GM15510 (cell line): ENCODE measurements around the gene WDR45.

Experiments
- POLR2A ChIP-seq: IDR thresholded peaks from 3 replicates; pipeline ENCODE4 v1.6.1; 2011; ENCODE audit warnings: borderline replicate concordance; ENCODE audit not compliant: insufficient read length; ENCODE audit errors: extremely low read depth

Gene WDR45

DNA sequence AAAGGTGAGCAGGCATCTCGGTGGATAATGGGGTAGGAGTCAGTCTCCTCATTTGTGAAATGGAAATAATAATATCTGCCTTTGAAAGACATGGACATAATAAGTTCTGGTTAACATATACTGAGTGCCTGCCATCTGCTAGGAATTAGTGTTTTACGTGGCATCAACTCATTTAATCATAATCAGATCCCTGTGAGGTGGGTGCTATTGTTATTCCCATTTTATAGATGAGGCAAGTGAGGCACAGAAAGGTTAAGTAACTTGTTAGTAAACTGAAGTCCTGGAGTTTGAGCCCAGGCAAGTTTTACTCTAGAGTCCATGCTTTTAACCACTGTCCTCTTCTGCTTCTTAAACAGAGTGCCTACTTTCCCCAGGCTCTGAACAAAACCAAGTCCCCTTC, 13.4 kb downstream of the WDR45 start:
- no peak for TF ChIP-seq POLR2A

DNA sequence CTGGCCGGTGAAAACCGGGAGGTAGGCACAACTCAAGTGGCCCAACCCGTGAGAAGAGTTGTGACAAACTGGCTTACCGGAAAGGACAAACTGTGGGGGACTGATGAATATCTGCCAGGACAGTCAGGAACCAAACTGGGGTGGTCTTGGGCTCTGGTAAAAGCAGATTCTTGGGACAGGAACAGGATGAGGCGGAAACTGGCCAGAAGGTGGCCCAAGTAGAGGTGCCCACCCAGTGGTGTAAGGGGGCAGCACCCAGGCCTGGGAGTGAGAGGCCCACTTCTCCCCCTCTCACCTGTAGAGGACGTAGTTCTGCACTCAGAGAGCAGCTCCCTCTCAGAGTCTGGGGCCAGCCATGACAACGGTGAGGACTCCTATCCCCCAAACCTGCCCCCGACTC, 15.0 kb downstream of the WDR45 start:
- TF ChIP-seq POLR2A, result no peak

DNA sequence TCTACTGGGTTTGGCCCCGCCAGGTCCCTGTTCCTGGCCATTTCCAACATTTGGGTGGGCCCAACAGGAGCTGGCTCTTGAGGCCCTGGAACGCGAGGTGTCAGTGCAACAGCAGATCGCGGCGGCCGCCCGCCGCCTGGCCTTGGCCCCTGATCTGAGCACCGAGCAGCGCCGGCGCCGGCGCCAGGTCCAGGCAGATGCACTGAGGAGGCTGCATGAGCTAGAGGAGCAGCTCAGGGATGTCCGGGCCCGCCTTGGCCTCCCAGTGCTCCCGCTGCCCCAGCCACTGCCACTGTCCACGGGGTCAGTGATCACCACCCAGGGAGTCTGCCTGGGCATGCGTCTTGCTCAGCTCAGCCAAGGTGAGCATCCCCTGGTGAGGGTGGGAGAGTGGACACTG, 15.4 kb downstream of the WDR45 start:
- no peak for TF ChIP-seq POLR2A

DNA sequence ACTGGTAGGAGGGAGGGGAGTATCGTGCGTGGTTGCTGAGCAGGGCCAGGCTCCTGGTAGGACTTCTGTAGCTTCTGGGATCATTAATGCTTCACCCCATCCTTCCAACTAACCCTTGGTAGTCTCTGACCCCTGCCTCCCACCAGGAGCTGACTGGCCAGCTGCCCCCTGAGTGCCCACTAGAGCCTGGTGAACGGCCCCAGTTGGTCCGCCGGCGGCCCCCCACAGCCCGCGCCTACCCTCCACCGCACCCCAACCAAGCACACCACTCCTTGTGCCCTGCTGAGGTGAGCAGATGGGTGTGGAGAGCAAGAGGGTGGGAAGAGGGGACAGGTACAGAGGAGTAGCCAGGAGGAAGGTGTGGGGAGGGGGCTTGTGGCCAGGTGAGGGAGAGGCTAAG, 16.0 kb downstream of the WDR45 start:
- no peak for TF ChIP-seq POLR2A

DNA sequence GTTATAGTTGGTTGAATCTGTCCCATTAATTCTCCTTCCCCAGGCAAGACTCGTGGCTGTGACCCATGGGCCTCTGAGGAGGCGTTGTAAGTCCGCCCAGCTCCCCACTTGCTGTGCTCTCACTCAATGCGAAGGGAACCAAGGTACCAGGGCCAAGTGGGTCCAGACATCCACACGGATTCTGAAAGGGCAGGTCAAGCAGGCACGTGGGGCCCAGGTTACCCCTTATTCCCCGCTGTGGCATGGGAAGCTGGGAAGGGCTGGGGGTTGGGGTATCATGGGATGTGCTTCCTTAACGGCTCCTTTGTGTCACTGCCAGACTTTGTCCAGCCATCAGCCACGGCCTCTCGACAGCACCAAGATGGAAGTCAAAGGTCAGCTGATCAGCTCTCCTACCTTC, 17.8 kb downstream of the WDR45 start:
- TF ChIP-seq POLR2A, result no peak

DNA sequence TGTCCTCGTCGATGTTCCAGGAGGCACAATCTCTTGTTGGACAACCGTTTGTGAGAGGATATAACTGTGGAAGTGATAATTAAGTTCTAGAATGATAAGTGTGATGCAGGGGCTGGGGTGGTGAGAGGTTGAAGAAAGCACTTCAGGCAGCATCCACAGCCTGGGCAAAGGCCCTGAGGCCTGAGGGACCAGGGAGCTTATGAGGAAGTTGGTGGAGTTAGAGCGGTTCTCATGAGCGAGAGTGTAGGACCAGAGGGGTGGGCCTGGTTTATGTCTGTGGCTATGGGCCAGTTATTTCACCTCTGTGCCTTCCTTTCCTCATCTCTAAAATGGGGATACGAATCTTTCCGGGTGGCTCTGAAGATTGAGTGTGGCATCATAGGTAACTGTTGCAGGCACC, 18.2 kb downstream of the WDR45 start:
- no peak for TF ChIP-seq POLR2A

DNA sequence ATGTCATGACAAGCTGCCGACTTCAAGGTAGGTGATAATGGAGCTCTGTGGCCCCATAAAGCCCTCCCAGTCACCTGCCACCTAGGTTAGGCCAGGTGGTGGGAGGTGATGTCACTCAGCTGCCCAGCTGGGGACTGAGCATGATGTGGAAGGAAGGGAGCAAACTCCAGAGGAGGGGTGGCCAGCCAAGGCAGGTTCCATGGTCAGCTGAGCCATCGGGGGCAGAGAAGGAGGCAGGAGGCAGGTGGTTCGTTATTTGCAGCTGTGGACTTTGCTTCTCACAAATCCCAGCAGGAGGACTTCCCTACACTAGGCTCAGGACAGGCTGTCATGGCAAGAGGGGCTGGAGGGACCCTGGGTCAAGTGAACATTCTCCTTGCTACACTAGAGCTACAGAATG, 18.8 kb downstream of the WDR45 start:
- TF ChIP-seq POLR2A, result no peak

DNA sequence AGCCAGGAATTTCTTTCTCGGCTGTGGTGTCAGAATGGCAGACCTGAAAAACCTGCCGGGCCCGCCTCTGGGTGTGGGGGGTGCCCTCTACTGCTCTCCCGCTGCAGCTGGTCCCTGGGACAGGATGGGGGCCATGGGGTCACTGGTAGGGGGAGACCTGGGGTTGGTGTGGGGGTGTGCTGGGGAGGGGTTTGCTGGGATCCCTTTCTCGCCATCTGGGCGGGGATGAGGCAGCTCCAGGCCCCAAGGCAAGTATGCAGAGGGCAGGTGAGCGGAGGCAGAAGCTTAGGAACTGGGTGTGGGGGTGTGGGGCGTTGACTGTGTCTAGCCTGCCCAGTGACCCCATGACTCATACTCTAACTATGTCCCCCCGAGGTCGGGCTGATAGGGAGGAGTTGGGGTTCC, 20.0 kb downstream of the WDR45 start:
- no peak for TF ChIP-seq POLR2A

DNA sequence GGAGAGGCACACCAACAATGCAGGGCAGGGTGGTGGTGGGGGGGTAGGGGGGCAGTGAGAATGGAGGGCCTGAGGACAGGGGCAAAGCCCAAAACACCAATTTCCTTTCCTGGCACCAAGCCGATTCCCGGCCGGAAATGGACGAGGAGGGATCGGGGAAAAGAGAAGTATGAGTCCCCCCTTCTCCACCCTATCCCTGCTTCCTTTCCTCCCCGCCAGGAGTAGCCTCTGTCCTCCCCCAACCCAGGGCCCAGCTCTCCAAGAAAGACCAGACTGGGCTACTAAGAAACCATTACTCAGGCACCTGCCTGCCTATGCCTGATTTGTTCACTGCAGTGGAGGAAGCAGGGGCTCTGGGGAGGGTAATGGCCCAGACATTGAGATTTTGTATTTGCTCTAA, 20.5 kb downstream of the WDR45 start:
- no peak for TF ChIP-seq POLR2A

DNA sequence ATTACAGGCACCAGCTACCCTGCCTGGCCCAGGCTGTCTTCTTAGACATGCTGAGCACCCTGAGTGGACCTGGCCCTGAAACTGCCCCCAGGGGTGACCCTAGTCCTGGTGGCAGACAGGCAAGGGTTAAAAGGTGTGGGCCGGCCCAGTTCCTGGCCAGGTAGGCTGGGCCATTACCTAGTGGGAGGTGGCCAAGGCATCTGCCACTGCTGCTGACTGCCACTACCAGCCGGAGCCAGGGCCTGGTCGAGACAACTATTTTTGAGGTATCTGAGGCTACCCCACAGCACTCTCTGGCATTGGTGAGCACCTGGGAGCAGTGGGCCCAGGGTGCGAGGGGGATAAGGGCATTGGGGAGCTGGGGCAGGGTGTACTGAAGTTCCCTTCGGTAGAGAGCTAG, 20.9 kb downstream of the WDR45 start, which contains the start of gene CCDC120:
Gene CCDC120 (plus strand): TSS at position 206 of the 400 bp plus-strand sequence. CDS start 3,043 bp downstream, outside the sequence.
- TF ChIP-seq POLR2A, result no peak

DNA sequence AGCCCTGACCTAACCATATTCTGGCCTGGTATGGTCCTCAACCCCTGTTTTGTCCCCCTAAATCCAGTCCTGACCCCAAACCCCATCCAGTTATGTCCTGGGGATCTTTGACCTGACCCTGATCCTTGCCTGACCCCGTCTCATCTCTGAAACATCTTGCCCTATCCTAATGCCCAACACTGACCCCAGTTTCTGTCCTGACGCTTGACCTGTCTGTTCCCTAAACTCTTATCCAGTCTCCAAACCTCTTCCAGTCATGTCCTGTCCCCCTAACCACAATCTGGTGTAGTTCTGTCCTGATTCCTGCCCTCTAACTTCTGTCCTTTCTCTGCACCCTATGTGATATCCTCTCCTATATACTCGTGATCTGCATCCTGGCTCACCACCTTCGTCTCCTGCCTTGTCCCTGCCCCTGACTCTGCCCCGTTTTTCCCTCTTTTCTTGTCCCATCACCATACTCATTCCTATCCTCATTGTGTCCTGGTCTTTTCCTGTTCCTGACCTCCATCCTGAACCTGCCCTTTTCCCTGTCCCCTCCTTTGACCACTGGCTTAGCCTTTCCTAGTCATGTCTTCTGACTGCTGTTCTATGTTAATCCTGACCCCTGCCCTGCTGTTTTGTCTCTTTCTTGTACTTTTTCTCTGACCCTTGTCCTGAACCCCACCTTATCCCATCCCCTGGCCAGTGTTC, 25.5 kb downstream of the WDR45 start:
- no peak for TF ChIP-seq POLR2A

DNA sequence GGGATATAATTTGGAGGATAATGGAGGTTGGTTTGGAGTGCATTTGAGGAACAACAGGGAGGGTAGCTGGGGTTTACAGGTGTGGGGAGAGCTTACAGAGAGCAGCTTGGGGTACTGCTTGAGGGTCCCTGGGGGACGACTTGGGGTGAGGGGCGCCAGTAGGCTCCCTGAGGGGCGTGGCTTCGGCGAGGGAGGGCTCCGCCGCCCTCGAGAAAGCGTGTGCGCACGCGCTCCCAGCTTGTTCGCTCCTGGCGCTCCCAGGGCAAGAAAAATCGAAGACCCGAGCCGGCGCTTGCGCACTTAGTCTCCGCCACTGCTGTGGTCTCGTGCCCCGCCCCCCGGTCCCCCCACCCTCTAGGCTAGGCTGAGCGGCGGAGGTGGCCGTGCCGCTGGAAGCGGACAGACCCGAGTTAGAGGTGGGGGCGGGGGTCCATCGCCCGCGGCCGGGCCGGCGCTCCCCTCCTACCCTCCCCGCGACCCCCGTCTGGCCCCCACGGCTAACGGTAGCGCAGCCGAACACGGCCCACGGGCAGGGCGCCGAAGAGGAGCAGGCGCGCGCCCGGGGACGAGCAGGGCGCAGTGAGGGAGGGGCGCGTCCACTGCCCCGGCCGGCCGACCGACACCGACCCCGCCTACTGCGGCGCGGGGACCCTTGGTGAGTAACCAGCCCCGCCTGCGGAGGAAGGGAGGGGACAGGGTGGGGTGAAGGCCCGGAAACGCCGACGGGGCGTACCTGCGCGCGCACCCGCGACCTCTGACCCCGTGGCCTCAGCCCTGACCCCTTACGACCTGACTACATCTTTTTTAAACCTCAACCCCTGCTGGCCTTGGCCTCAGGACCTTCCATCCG, 26.2 kb downstream of the WDR45 start:
- no peak for TF ChIP-seq POLR2A

DNA sequence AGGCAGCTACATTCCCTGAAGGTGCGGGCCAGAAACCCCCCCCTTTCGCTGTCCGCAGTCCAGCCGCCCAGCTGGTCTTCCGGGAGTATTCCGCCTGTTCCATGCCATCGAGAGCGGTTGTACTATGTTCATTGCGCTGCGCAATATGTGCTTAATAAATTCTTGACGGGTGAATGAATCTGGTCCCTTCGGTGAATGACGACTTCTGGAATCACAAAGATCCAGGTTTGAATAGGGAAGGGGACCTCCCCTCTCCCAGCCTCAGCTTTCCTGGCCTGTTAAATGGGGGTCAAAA, 35.8 kb downstream of the WDR45 start:
- TF ChIP-seq POLR2A, result peak; percentile 2

DNA sequence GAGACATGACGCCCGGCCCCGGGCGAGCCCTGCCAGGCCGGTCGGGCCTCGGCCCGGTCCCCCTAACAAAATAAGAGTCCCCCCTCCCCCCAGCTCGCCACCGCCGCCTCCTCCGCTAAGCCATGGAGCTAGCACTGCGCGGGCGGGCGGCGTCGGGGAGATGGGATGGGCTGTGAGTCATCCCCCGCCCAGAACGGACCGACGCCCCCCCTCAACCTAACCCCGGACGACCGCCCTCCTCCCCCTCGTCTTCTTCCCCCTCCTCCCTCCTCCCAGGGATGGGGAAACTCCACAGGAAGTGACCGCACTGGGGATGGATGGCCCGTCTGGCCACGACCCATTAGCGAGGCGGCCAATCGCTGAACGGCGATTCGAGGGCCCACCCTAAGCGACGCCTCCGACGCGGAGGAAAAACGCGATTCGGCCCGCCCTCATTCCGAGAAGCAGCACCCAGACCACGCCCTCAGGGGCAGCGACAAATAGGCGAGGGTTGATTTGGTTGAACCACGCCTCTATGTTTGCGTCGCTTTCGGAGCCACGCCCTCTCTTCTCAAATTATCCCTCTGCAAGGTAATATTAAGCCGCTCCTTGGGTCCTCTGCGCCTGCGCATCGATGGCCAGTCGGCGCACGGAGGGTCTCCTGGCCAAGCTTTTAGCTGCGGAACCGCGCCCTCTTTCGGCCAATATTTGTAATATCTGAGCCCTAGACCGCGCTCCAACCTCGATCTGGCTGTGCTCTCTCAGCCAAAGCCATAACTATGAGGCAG, 36.3 kb downstream of the WDR45 start, which contains the start of gene TFE3:
Gene TFE3 (minus strand): TSS at position 138 of the 767 bp plus-strand sequence. CDS start 131 bp downstream, at position 7.
- peak; percentile 31 for TF ChIP-seq POLR2A

DNA sequence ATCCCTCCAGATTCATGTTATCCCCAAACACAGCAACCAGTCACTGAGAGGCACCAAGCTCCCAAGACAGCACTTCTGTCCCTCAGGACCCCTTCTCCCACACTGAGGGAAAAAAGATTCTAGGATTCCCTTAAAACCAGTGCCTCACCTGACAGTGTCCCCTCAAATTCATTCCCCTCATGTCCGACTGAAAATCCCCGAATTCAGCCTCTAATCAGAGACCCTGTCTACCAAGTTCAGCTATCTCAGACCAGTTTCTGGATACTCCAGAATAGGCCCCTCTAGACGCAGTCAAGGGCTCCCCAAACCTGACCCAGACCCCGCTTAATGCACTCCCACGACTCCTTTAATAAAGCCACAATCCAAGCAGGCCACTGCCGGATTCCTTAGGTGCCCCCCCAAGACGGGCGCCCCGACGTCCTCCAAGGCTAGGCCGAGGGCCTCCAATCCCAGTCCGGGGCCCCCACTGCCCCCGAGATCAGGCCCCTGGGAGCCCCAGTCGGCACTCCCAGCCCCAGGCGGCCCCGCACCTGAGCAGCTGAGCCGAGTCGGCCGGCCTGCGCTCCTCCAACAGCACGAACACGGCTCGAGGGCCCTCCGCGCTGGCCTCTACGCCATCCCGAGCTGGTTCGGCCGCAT, 37.0 kb downstream of the WDR45 start:
- no peak for TF ChIP-seq POLR2A
